ENCODE data around the gene PLGRKT.
"Not testable (repeated sequence)": the region's sequence is repeated elsewhere in the genome, so short reads cannot be mapped to it uniquely, and the experiment has no call there.

The PLGRKT gene

DNA sequence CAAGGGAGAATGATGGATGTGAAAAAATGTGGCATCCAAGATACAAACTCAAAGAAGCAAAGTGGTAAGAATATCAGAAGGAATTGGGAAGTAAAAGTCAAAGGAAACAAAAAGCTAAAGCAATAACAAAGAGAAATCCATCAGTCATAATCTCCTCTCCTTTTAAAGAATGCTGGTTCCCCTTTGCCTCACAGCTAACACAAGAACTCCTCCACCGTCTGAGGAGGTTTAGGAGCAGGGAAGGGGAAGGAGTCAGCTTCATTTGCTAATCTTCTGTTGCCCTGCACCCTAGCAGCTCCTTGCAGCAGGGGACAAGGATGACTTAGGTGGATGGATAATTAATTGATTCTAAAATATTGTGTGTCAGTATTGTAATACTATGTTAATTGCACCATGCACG lies 29.0 kb upstream of the PLGRKT start:
- TF ChIP-seq EZH2phosphoT487 (IDR thresholded peaks at IDR 0.05; ENCODE audit: borderline replicate concordance) = no peak
- TF ChIP-seq, protein P1, sequence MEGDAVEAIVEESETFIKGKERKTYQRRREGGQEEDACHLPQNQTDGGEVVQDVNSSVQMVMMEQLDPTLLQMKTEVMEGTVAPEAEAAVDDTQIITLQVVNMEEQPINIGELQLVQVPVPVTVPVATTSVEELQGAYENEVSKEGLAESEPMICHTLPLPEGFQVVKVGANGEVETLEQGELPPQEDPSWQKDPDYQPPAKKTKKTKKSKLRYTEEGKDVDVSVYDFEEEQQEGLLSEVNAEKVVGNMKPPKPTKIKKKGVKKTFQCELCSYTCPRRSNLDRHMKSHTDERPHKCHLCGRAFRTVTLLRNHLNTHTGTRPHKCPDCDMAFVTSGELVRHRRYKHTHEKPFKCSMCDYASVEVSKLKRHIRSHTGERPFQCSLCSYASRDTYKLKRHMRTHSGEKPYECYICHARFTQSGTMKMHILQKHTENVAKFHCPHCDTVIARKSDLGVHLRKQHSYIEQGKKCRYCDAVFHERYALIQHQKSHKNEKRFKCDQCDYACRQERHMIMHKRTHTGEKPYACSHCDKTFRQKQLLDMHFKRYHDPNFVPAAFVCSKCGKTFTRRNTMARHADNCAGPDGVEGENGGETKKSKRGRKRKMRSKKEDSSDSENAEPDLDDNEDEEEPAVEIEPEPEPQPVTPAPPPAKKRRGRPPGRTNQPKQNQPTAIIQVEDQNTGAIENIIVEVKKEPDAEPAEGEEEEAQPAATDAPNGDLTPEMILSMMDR (conservative IDR thresholded peaks at IDR 0.05; ENCODE audit: low read length) = no peak
- Histone ChIP-seq H4K20me1 (ENCODE audit: insufficient read depth, low read length, poor library complexity, severe bottlenecking) (no peaks in the 10 kb centered on the region), H3K27me3 (ENCODE audit: insufficient read depth, low read length, poor library complexity, severe bottlenecking) (no peaks in the 10 kb centered on the region), H3K9me2 (replicated peaks; ENCODE audit: low read depth, low read length) (no peaks in the 10 kb centered on the region), H3K9ac (ENCODE audit: low read depth, low read length, poor library complexity, severe bottlenecking) (no peak overlapping the region), H3K4me3 (ENCODE audit: low read length, poor library complexity, severe bottlenecking) (no peak overlapping the region), H3K4me2 (ENCODE audit: low read depth, low read length, poor library complexity, severe bottlenecking) (no peak overlapping the region), H3K36me3 (ENCODE audit: insufficient read depth, low read length) (no peaks in the 10 kb centered on the region), H3F3A (ENCODE audit: low read depth) (no peaks in the 10 kb centered on the region), H3K9me3 (ENCODE audit: insufficient read depth, low read depth, low read length) (no peaks in the 10 kb centered on the region), H3K4me1 (ENCODE audit: insufficient read depth, low read length, poor library complexity, severe bottlenecking) (no peaks in the 10 kb centered on the region), H2AFZ (ENCODE audit: low read length) (0 out of 2 replicates have a peak overlapping the region, but pooled peaks have one; percentile 6), H3K79me2 (ENCODE audit: insufficient read depth, low read length) (no peaks in the 10 kb centered on the region)

GRCh38 chr9:5466005-5466404 lies 28.3 kb upstream of the PLGRKT start:
- Histone ChIP-seq H3K9me2 (replicated peaks; ENCODE audit: low read depth, low read length) (no peaks in the 10 kb centered on the region), H3K79me2 (ENCODE audit: insufficient read depth, low read length) (no peaks in the 10 kb centered on the region), H3K4me1 (ENCODE audit: insufficient read depth, low read length, poor library complexity, severe bottlenecking) (no peaks in the 10 kb centered on the region), H4K20me1 (ENCODE audit: insufficient read depth, low read length, poor library complexity, severe bottlenecking) (no peaks in the 10 kb centered on the region), H2AFZ (ENCODE audit: low read length) (no peak overlapping the region), H3F3A (ENCODE audit: low read depth) (no peaks in the 10 kb centered on the region), H3K9ac (ENCODE audit: low read depth, low read length, poor library complexity, severe bottlenecking) (no peak overlapping the region), H3K4me3 (ENCODE audit: low read length, poor library complexity, severe bottlenecking) (no peak overlapping the region), H3K4me2 (ENCODE audit: low read depth, low read length, poor library complexity, severe bottlenecking) (no peak overlapping the region), H3K36me3 (ENCODE audit: insufficient read depth, low read length) (no peaks in the 10 kb centered on the region), H3K27me3 (ENCODE audit: insufficient read depth, low read length, poor library complexity, severe bottlenecking) (no peaks in the 10 kb centered on the region), H3K9me3 (ENCODE audit: insufficient read depth, low read depth, low read length) (no peaks in the 10 kb centered on the region)
- TF ChIP-seq, protein P1 (conservative IDR thresholded peaks at IDR 0.05; ENCODE audit: low read length) = no peak
- no peak for TF ChIP-seq EZH2phosphoT487 (IDR thresholded peaks at IDR 0.05; ENCODE audit: borderline replicate concordance)

DNA sequence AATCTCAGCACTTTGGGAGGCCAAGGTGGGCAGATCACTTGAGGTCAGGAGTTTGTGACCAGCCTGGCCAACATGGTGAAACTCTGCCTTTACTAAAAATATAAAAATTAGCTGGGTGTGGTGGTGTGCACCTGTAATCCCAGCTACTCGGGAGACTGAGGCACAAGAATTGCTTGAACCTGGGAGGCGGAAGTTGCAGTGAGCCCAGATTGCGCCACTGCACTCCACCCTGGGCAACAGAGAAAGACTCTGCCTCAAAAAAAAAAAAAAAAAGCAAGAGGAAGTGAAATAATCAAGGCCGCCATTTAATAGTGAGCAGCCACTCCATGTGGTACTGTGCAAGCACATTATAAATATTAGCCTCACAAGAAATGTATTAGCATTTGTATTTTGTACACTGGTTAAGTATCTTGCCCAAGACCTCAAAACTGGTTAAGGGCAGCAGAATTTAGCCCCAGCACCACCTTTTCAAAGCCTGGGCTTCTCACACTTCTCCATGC lies 27.2 kb upstream of the PLGRKT start:
- H3K4me1 ChIP-seq (ENCODE audit: insufficient read depth, low read length, poor library complexity, severe bottlenecking); H3F3A ChIP-seq (ENCODE audit: low read depth); H3K36me3 ChIP-seq (ENCODE audit: insufficient read depth, low read length); H3K9ac ChIP-seq (ENCODE audit: low read depth, low read length, poor library complexity, severe bottlenecking); H3K4me2 ChIP-seq (ENCODE audit: low read depth, low read length, poor library complexity, severe bottlenecking); H3K9me3 ChIP-seq (ENCODE audit: insufficient read depth, low read depth, low read length); H2AFZ ChIP-seq (ENCODE audit: low read length); H3K79me2 ChIP-seq (ENCODE audit: insufficient read depth, low read length); H3K9me2 ChIP-seq (replicated peaks; ENCODE audit: low read depth, low read length); H3K4me3 ChIP-seq (ENCODE audit: low read length, poor library complexity, severe bottlenecking); H3K27me3 ChIP-seq (ENCODE audit: insufficient read depth, low read length, poor library complexity, severe bottlenecking); H4K20me1 ChIP-seq (ENCODE audit: insufficient read depth, low read length, poor library complexity, severe bottlenecking): not testable (repeated sequence)

- H3K4me2 ChIP-seq (ENCODE audit: low read depth, low read length, poor library complexity, severe bottlenecking) = no peak overlapping the region
- TF ChIP-seq, protein P1 (conservative IDR thresholded peaks at IDR 0.05; ENCODE audit: low read length) = no peak
- TF ChIP-seq EZH2phosphoT487 (IDR thresholded peaks at IDR 0.05; ENCODE audit: borderline replicate concordance) = no peak
- no peaks in the 10 kb centered on the region for H3K79me2 ChIP-seq (ENCODE audit: insufficient read depth, low read length)
- no peaks in the 10 kb centered on the region for H3K27me3 ChIP-seq (ENCODE audit: insufficient read depth, low read length, poor library complexity, severe bottlenecking)
- no peaks in the 10 kb centered on the region for H3K36me3 ChIP-seq (ENCODE audit: insufficient read depth, low read length)
- H3K9me3 ChIP-seq (ENCODE audit: insufficient read depth, low read depth, low read length) = no peaks in the 10 kb centered on the region
- no peaks in the 10 kb centered on the region for H4K20me1 ChIP-seq (ENCODE audit: insufficient read depth, low read length, poor library complexity, severe bottlenecking)
- H3K4me1 ChIP-seq (ENCODE audit: insufficient read depth, low read length, poor library complexity, severe bottlenecking) = no peaks in the 10 kb centered on the region
- no peak overlapping the region for H3K9ac ChIP-seq (ENCODE audit: low read depth, low read length, poor library complexity, severe bottlenecking)
- H3F3A ChIP-seq (ENCODE audit: low read depth) = no peaks in the 10 kb centered on the region
- no peak overlapping the region for H2AFZ ChIP-seq (ENCODE audit: low read length)
- no peaks in the 10 kb centered on the region for H3K9me2 ChIP-seq (replicated peaks; ENCODE audit: low read depth, low read length)
- H3K4me3 ChIP-seq (ENCODE audit: low read length, poor library complexity, severe bottlenecking) = no peak overlapping the region
Observed at GRCh38 chr9:5460157-5460556, 22.4 kb upstream of the PLGRKT start.
